SK-N-SH (cell line): Measurements from ENCODE around the gene EDA. TPM values are rescaled to one million over a fixed set of nuclear protein-coding genes. Genes with fewer than 3 reads are reported as not detected.

Source experiments
- CTCF ChIA-PET: fragments of 300-600, 350-600 bp; formaldehyde crosslinking; extraction: SDS; loops from one replicate; lab custom pipeline; 2021; lab: Yijun Ruan, JAX
- POLR2A ChIA-PET: fragments of 350-600 bp; sonication (Branson Sonifier 250); formaldehyde crosslinking; extraction: SDS; loops from one replicate; lab custom pipeline; 2020; ENCODE audit warnings: antibody characterized with exemption, inconsistent platforms; lab: Yijun Ruan, JAX
- DNase-seq: peaks from one replicate; pipeline ENCODE4 v3.0.0; 2012
- H2AFZ ChIP-seq: fragments of 200-600 bp; sonication (generic); 2 replicates; pipeline ENCODE4 v1.8.1; 2016; ENCODE audit warnings: antibody characterized with exemption, mild to moderate bottlenecking, low read depth
- H3F3A ChIP-seq: fragments of 200-600 bp; sonication (generic); replicated peaks from 2 replicates; pipeline ENCODE3; 2016; ENCODE audit warnings: antibody characterized with exemption, mild to moderate bottlenecking; ENCODE audit not compliant: insufficient read depth
- H3K27ac ChIP-seq, 2 experiments: fragments of 200-500 bp in 1 of 2; fragments of 200-600 bp in 1 of 2; sonication (Bioruptor generic) in 1 of 2; sonication (generic), shearing (Covaris generic) in 1 of 2; 2 replicates each; pipeline versions ENCODE4 v1.5.1 to v1.6.1; 2014 to 2016; ENCODE audit warnings: low read depth in 2 of 2, inconsistent platforms in 1 of 2, low read length in 1 of 2, mild to moderate bottlenecking in 1 of 2, mixed read lengths in 1 of 2
- H3K27me3 ChIP-seq: fragments of 200-600 bp; sonication (generic), shearing (Covaris generic); 2 replicates; pipeline ENCODE4 v1.6.1; 2016; ENCODE audit warnings: mixed run types; ENCODE audit not compliant: insufficient read depth
- H3K36me3 ChIP-seq, 2 experiments: fragments of 200-500 bp in 1 of 2; fragments of 200-600 bp in 1 of 2; sonication (Bioruptor generic) in 1 of 2; sonication (generic) in 1 of 2; replicated peaks in 1 of 2; 2 replicates each; pipeline versions ENCODE3 to v1.5.1; 2014 to 2016; ENCODE audit warnings: low read length in 1 of 2, mild to moderate bottlenecking in 1 of 2; ENCODE audit not compliant: insufficient read depth in 2 of 2, control insufficient read depth in 1 of 2
- H3K4me1 ChIP-seq, 2 experiments: fragments of 200-500 bp in 1 of 2; fragments of 200-600 bp in 1 of 2; sonication (Bioruptor generic) in 1 of 2; sonication (generic), shearing (Covaris generic) in 1 of 2; 2 replicates each; pipeline versions ENCODE4 v1.5.1 to v1.6.1; 2014 to 2016; ENCODE audit warnings: low read depth in 1 of 2, low read length in 1 of 2, mixed run types in 1 of 2; ENCODE audit not compliant: insufficient read depth in 2 of 2, control insufficient read depth in 1 of 2
- H3K4me2 ChIP-seq: fragments of 200-600 bp; sonication (generic), shearing (Covaris generic); 2 replicates; pipeline ENCODE4 v1.6.1; 2017; ENCODE audit warnings: mixed run types
- H3K4me3 ChIP-seq, 2 experiments: fragments of 200-500 bp in 1 of 2; fragments of 200-600 bp in 1 of 2; sonication (Bioruptor generic) in 1 of 2; sonication (generic), shearing (Covaris generic) in 1 of 2; 2 replicates each; pipeline versions ENCODE4 v1.5.1 to v1.8.1; 2014 to 2016; ENCODE audit warnings: low read depth in 2 of 2, inconsistent platforms in 1 of 2, low read length in 1 of 2, mild to moderate bottlenecking in 1 of 2, mixed read lengths in 1 of 2, moderate library complexity in 1 of 2
- H3K79me2 ChIP-seq: fragments of 200-600 bp; sonication (generic); 2 replicates; pipeline ENCODE4 v1.8.1; 2017; ENCODE audit warnings: mild to moderate bottlenecking; ENCODE audit not compliant: insufficient read depth
- H3K9ac ChIP-seq: fragments of 200-600 bp; sonication (generic); 2 replicates; pipeline ENCODE4 v1.6.1; 2017; ENCODE audit warnings: mixed run types
- H3K9me2 ChIP-seq: fragments of 200-600 bp; sonication (generic); 2 replicates; pipeline ENCODE4 v1.6.1; 2017; ENCODE audit warnings: mixed run types
- H3K9me3 ChIP-seq: fragments of 200-600 bp; sonication (generic); 2 replicates; pipeline ENCODE4 v1.6.1; 2017; ENCODE audit warnings: mixed run types, mild to moderate bottlenecking, moderate library complexity
- H4K20me1 ChIP-seq: fragments of 200-600 bp; sonication (generic); 2 replicates; pipeline ENCODE4 v1.6.1; 2017; ENCODE audit warnings: mild to moderate bottlenecking, mixed run types; ENCODE audit not compliant: insufficient read depth
- CHD2 ChIP-seq: fragments of 150-350 bp; IDR thresholded peaks from 2 replicates; pipeline ENCODE4 v1.6.1; 2018; ENCODE audit warnings: low read length; ENCODE audit not compliant: partially characterized antibody
- CTCF ChIP-seq: fragments of 200-600 bp; sonication (generic); IDR thresholded peaks from 2 replicates; pipeline ENCODE4 v1.6.1; 2017; ENCODE audit warnings: antibody characterized with exemption, mild to moderate bottlenecking, moderate library complexity
- ELF1 ChIP-seq: IDR thresholded peaks from 2 replicates; pipeline ENCODE4 v1.4.0; 2012
- EP300 ChIP-seq, 2 experiments: IDR thresholded peaks; 2 replicates each; pipeline versions ENCODE4 v1.4.0 to v1.6.1; 2012; ENCODE audit warnings: borderline replicate concordance in 1 of 2, low read depth in 1 of 2, low read length in 1 of 2
- EZH2phosphoT487 ChIP-seq: fragments of 200-600 bp; sonication (generic); IDR thresholded peaks from 2 replicates; pipeline ENCODE4 v1.6.1; 2017; ENCODE audit warnings: low read depth, mixed run types, mild to moderate bottlenecking, antibody characterized with exemption, moderate library complexity, borderline replicate concordance
- FOSL2 ChIP-seq: IDR thresholded peaks from 2 replicates; pipeline ENCODE4 v1.4.0; 2012; ENCODE audit warnings: low read depth, mild to moderate bottlenecking, moderate library complexity, borderline replicate concordance
- FOXM1 ChIP-seq: IDR thresholded peaks from 2 replicates; pipeline ENCODE4 v1.4.0; 2012; ENCODE audit warnings: low read depth, mild to moderate bottlenecking
- GABPA ChIP-seq: IDR thresholded peaks from 2 replicates; pipeline ENCODE4 v1.4.0; 2012; ENCODE audit warnings: low read depth, mild to moderate bottlenecking
- IRF3 ChIP-seq: fragments of 150-350 bp; IDR thresholded peaks from 2 replicates; pipeline ENCODE4 v1.6.1; 2016; ENCODE audit warnings: mild to moderate bottlenecking, low read depth, low read length
- MAX ChIP-seq: IDR thresholded peaks from 2 replicates; pipeline ENCODE4 v1.4.0; 2012; ENCODE audit warnings: low read depth
- MEF2A ChIP-seq: IDR thresholded peaks from 2 replicates; pipeline ENCODE4 v1.4.0; 2012; ENCODE audit warnings: low read depth, borderline replicate concordance
- NRF1 ChIP-seq: IDR thresholded peaks from 2 replicates; pipeline ENCODE4 v1.6.1; 2012; ENCODE audit warnings: low read depth, mild to moderate bottlenecking, low read length
- PBX3 ChIP-seq: IDR thresholded peaks from 2 replicates; pipeline ENCODE4; 2012
- RAD21 ChIP-seq: IDR thresholded peaks from 2 replicates; pipeline ENCODE4 v1.6.1; 2012; ENCODE audit warnings: mild to moderate bottlenecking, low read length
- SIN3A ChIP-seq: IDR thresholded peaks from 2 replicates; pipeline ENCODE4 v1.6.1; 2012; ENCODE audit warnings: low read depth, mild to moderate bottlenecking, low read length, moderate library complexity, borderline replicate concordance
- USF2 ChIP-seq: fragments of 150-350 bp; IDR thresholded peaks from 2 replicates; pipeline ENCODE4 v1.6.1; 2017; ENCODE audit warnings: antibody characterized with exemption, low read length, low read depth, borderline replicate concordance
- YY1 ChIP-seq: IDR thresholded peaks from 2 replicates; pipeline ENCODE4 v1.4.0; 2012; ENCODE audit warnings: low read depth, mild to moderate bottlenecking
- WGBS: methylation state at CpG from one replicate; pipeline ENCODE4 v1.1.6; 2017; ENCODE audit warnings: low lambda C conversion rate; 5-methylcytosine and 5-hydroxymethylcytosine counted together
- polyA plus RNA-seq, 3 experiments: library from polyadenylated mRNA; depleted of rRNA; stranded (reverse); fragments of >200 nt; gene quantifications; 2 replicates each; pipeline ENCODE4 v1.2.3, GENCODE V29; 2012

EDA gene
- polyA plus RNA-seq, 1 of the 3 experiments (the other 2 are of a cell fraction), result 0.02 TPM

GRCh38 chrX:70034646-70035045 is 418.7 kb downstream of the EDA start:
- no peaks in the 10 kb centered on the region; the same call in 1 of the 2 replicates for H3K27me3 ChIP-seq
- no peak for DNase-seq
- no peaks in the 10 kb centered on the region for H4K20me1 ChIP-seq
- no peaks in the 10 kb centered on the region for H3K9me2 ChIP-seq
- H3K79me2 ChIP-seq, result no peaks in the 10 kb centered on the region
- no peak overlapping the region for H2AFZ ChIP-seq
- no peaks in the 10 kb centered on the region for H3K4me1 ChIP-seq
- no peaks in the 10 kb centered on the region for H3K9me3 ChIP-seq
- H3K4me2 ChIP-seq, result no peak overlapping the region
- no peaks in the 10 kb centered on the region for H3K36me3 ChIP-seq
- H3K4me3 ChIP-seq, result no peak overlapping the region
- WGBS, result 27% methylated on average over 4 of the region's 4 CpGs
- no peak overlapping the region for H3K27ac ChIP-seq
- TF ChIP-seq SIN3A (no peak), RAD21 (no peak), FOSL2 (no peak), PBX3 (no peak), ELF1 (no peak), USF2 (no peak), EZH2phosphoT487 (no peak), NRF1 (no peak), MAX (no peak), GABPA (no peak)
- no peaks in the 10 kb centered on the region for H3F3A ChIP-seq
- ChIA-PET POLR2A (no interaction called here), CTCF (interaction anchor here (0.8 to 3.3 kb wide), 3 partner anchors 61 to 1212 kb away, joined by 3 to 18 read pairs (median 3); no protein-coding TSS in a partner anchor)
- no peak overlapping the region for H3K9ac ChIP-seq

GRCh38 chrX:70038515-70038914 is 422.6 kb downstream of the EDA start:
- no peak overlapping the region for H3K27ac ChIP-seq
- POLR2A ChIA-PET, result no interaction called here
- CTCF ChIA-PET, result interaction anchor here (1.7 to 5.8 kb wide), 2 partner anchors 7 to 57 kb away, joined by 4 to 47 read pairs; no protein-coding TSS in a partner anchor
- H3K79me2 ChIP-seq, result no peaks in the 10 kb centered on the region
- no peaks in the 10 kb centered on the region for H4K20me1 ChIP-seq
- H3F3A ChIP-seq, result no peaks in the 10 kb centered on the region
- TF ChIP-seq CTCF (no peak), FOXM1 (no peak), YY1 (no peak), MEF2A (no peak), EP300 (IDR thresholded peaks at IDR 0.05; ENCODE audit: borderline replicate concordance in 1 of 2, low read depth in 1 of 2, low read length in 1 of 2) (no peak), CHD2 (no peak), PBX3 (no peak), IRF3 (no peak)
- no peaks in the 10 kb centered on the region for H3K4me1 ChIP-seq
- H3K4me3 ChIP-seq, result no peak overlapping the region
- no peaks in the 10 kb centered on the region for H3K36me3 ChIP-seq
- H3K27me3 ChIP-seq, result no peaks in the 10 kb centered on the region; the same call in 1 of the 2 replicates
- no peak overlapping the region for H2AFZ ChIP-seq
- no peak for DNase-seq
- 47% methylated on average over 2 of the region's 2 CpGs for WGBS
- H3K9ac ChIP-seq, result no peak overlapping the region
- no peaks in the 10 kb centered on the region for H3K9me2 ChIP-seq
- no peak overlapping the region for H3K4me2 ChIP-seq
- H3K9me3 ChIP-seq, result no peaks in the 10 kb centered on the region
